ENCODE data around the gene UBL7. TPM values are rescaled to one million over a fixed set of nuclear protein-coding genes. Genes with fewer than 3 reads are reported as not detected.

The UBL7 gene
- total and polyA plus RNA-seq, 2 of the 8 experiments (the other 6 are each of a cell fraction or from before 2014, with no cell fraction given): 71.5 to 183 TPM

GRCh38 chr15:74411686-74412085 lies 49.3 kb downstream of the UBL7 start:
- H3K23ac ChIP-seq (ENCODE audit: insufficient read length): no peak overlapping the region
- TF ChIP-seq SUZ12 (IDR thresholded peaks at IDR 0.05; ENCODE audit: low read length): no peak
- no peak for TF ChIP-seq BCL11A (IDR thresholded peaks at IDR 0.05; ENCODE audit: low read depth in 2 of 2, low read length in 2 of 2)
- TF ChIP-seq GABPA (IDR thresholded peaks at IDR 0.05; ENCODE audit: borderline replicate concordance, insufficient read depth, low read length): no peak
- TF ChIP-seq, protein P1, sequence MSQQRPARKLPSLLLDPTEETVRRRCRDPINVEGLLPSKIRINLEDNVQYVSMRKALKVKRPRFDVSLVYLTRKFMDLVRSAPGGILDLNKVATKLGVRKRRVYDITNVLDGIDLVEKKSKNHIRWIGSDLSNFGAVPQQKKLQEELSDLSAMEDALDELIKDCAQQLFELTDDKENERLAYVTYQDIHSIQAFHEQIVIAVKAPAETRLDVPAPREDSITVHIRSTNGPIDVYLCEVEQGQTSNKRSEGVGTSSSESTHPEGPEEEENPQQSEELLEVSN (IDR thresholded peaks at IDR 0.05): no peak
- TF ChIP-seq KDM1A (IDR thresholded peaks at IDR 0.05; ENCODE audit: borderline replicate concordance, low read length): no peak
- TF ChIP-seq SP2 (IDR thresholded peaks at IDR 0.05; ENCODE audit: low read length): no peak
- no peak for TF ChIP-seq CEBPB (IDR thresholded peaks at IDR 0.05; ENCODE audit: low read depth, low read length)
- TF ChIP-seq SP1 (IDR thresholded peaks at IDR 0.05; ENCODE audit: low read depth, low read length): no peak
- TF ChIP-seq NRF1 (IDR thresholded peaks at IDR 0.05; ENCODE audit: low read depth, low read length): no peak
- H3K27ac ChIP-seq (ENCODE audit: low read depth, low read length): no peak overlapping the region
- H2BK20ac ChIP-seq (ENCODE audit: low read length): no peak overlapping the region
- no peaks in the 10 kb centered on the region for H3K79me2 ChIP-seq (ENCODE audit: control insufficient read depth in 1 of 2, insufficient read depth in 2 of 2, low read length in 2 of 2)
- no peak overlapping the region for H2BK120ac ChIP-seq (replicated peaks; ENCODE audit: low read depth, low read length)
- H3K27me3 ChIP-seq (replicated peaks in 1 of 4; ENCODE audit: control insufficient read depth in 3 of 4, extremely low read depth in 1 of 4, insufficient read depth in 3 of 4, low read length in 3 of 4): no peaks in the 10 kb centered on the region
- H3K4me2 ChIP-seq (ENCODE audit: insufficient read depth in 1 of 2, low read depth in 2 of 2, low read length in 2 of 2): no peak overlapping the region
- H4K91ac ChIP-seq (replicated peaks; ENCODE audit: insufficient read length, low read length): no peak overlapping the region
- 95% methylated on average over 12 of the region's 12 CpGs; no CpG with 5 or more reads in 1 of the 2 experiments for WGBS, 2 experiments (ENCODE audit: extremely low coverage in 1 of 2, insufficient coverage in 1 of 2, insufficient read length in 1 of 2, insufficient replicate concordance in 2 of 2, low coverage in 1 of 2, low lambda C conversion rate in 2 of 2, missing lambda C conversion rate in 1 of 2)
- H3K18ac ChIP-seq (ENCODE audit: extremely low read depth, low read length): no peak overlapping the region
- no peak overlapping the region for H2BK12ac ChIP-seq (ENCODE audit: low read depth, low read length)
- peaks cover 0 to 9% (median 4%) of the 10 kb centered on the region in 4 experiments; a peak in 6 of 8 replicates for H3K36me3 ChIP-seq (ENCODE audit: control insufficient read depth in 2 of 4, insufficient read depth in 4 of 4, low read length in 3 of 4)
- H3K4me1 ChIP-seq (replicated peaks in 1 of 4; ENCODE audit: control insufficient read depth in 3 of 4, insufficient read depth in 4 of 4, low read length in 3 of 4): peaks cover 0 to 10% (median 3%) of the 10 kb centered on the region in 4 experiments; a peak in 5 of 7 replicates
- ChIA-PET POLR2A (ENCODE audit: partially characterized antibody) (interaction anchor here (0.9 to 2.3 kb wide), 4 partner anchors 9 to 30 kb away, joined by 3 to 8 read pairs (median 6); no protein-coding TSS in a partner anchor), CTCF (ENCODE audit: partially characterized antibody) (interaction anchor here (0.6 to 5.5 kb wide), 14 partner anchors 14 to 460 kb away, joined by 3 to 30 read pairs (median 4); no protein-coding TSS in a partner anchor)
- no peak overlapping the region for H3K4ac ChIP-seq (replicated peaks; ENCODE audit: insufficient read length, low read depth, low read length)
- H2BK15ac ChIP-seq (ENCODE audit: low read length): no peak overlapping the region
- H3K56ac ChIP-seq (replicated peaks; ENCODE audit: insufficient read length, low read depth, low read length): no peak overlapping the region
- H3K9me3 ChIP-seq (ENCODE audit: insufficient read depth in 2 of 2, low read depth in 1 of 2, low read length in 1 of 2): no peaks in the 10 kb centered on the region
- no peak overlapping the region for H3K4me3 ChIP-seq (ENCODE audit: extremely low read depth in 1 of 4, insufficient read depth in 2 of 4, low read depth in 3 of 4, low read length in 4 of 4)
- no peak overlapping the region for H2BK5ac ChIP-seq (ENCODE audit: low read depth, low read length)
- no peaks in the 10 kb centered on the region for H3K79me1 ChIP-seq (ENCODE audit: low read depth, low read length)
- peaks cover 3% of the 10 kb centered on the region; the same call in 1 of the 2 replicates for H3K23me2 ChIP-seq (ENCODE audit: low read depth, low read length)
- H3K14ac ChIP-seq (ENCODE audit: insufficient read length): no peak overlapping the region
- H4K8ac ChIP-seq (ENCODE audit: extremely low read depth, insufficient read depth, low read length): no peak overlapping the region
- no peak overlapping the region for H4K5ac ChIP-seq (ENCODE audit: insufficient read length, low read depth, low read length)
- peaks cover 3 to 4% of the 10 kb centered on the region in 2 experiments for H4K20me1 ChIP-seq (replicated peaks in 1 of 2; ENCODE audit: control insufficient read depth in 1 of 2, insufficient read depth in 2 of 2, low read length in 2 of 2)
- H3K9ac ChIP-seq (replicated peaks in 1 of 4; ENCODE audit: extremely low read depth in 1 of 4, low read depth in 3 of 4, low read length in 3 of 4): no peak overlapping the region
- no peak for FAIRE-seq
- DNase-seq (ENCODE audit: low read depth in 1 of 2, low spot score in 2 of 2): no peak
- no peak overlapping the region for H2AK5ac ChIP-seq (ENCODE audit: low read depth, low read length)
- no peak overlapping the region for H2AFZ ChIP-seq (ENCODE audit: low read length)

All from H1 (cell line).